Uterus (tissue), 2 donors: ENCODE measurements around the gene ROS1.

Source experiments
- POLR2A ChIP-seq, 2 donors: fragments of 450-650 bp; IDR thresholded peaks; one replicate each; pipeline ENCODE4 v1.6.1; 2016; ENCODE audit warnings: antibody characterized with exemption in 2 of 2, mild to moderate bottlenecking in 1 of 2, moderate library complexity in 1 of 2
- TF ChIP-seq, protein P1 (sequence below), 4 experiments: fragments of 200-600 bp in 2 of 4; fragments of 450-650 bp in 2 of 4; sonication (generic) in 2 of 4; IDR thresholded peaks; one replicate each; pipeline ENCODE4 v1.5.1; 2016 to 2019; ENCODE audit warnings: antibody characterized with exemption in 4 of 4, mild to moderate bottlenecking in 2 of 4, moderate library complexity in 1 of 4

DNA sequence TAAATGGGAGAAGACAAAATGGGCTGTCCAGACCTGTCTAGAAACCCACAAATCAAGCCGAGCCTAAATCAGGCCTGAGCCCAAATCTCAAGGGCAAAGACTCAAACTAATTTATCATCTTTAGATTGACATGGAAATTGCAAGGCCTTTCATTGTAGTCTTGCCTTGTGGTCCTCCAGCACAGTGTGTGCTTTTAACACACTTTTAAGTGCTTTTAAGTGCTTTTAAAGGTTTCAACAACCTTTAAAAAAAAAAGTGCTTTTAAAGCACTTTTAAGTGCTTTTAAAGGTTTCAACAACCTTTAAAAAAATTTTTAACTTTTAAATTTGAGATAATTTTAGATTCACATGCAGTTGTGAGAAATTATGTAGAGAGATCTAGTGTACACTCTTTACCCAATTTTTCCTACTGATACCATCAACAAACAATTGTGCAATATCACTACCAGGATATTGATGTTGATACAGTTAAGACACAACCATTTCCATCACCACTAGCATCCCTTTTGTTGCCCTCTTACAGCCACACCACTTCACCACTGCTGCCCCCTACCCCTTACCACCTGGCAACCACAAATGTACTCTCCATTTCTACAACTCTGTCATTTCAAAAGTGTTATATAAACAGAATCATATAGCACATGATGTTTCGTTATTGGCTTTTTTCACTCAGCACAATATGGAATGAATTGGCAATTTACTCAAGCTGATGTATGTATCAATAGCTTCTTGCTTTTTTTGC, 33.6 kb upstream of the ROS1 start:
- TF ChIP-seq, protein P1, sequence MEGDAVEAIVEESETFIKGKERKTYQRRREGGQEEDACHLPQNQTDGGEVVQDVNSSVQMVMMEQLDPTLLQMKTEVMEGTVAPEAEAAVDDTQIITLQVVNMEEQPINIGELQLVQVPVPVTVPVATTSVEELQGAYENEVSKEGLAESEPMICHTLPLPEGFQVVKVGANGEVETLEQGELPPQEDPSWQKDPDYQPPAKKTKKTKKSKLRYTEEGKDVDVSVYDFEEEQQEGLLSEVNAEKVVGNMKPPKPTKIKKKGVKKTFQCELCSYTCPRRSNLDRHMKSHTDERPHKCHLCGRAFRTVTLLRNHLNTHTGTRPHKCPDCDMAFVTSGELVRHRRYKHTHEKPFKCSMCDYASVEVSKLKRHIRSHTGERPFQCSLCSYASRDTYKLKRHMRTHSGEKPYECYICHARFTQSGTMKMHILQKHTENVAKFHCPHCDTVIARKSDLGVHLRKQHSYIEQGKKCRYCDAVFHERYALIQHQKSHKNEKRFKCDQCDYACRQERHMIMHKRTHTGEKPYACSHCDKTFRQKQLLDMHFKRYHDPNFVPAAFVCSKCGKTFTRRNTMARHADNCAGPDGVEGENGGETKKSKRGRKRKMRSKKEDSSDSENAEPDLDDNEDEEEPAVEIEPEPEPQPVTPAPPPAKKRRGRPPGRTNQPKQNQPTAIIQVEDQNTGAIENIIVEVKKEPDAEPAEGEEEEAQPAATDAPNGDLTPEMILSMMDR (IDR thresholded peaks at IDR 0.05) = no peak
- TF ChIP-seq POLR2A (IDR thresholded peaks at IDR 0.05) = no peak
